Measurements from ENCODE around the gene ZNF674. TPM values are rescaled to one million over a fixed set of nuclear protein-coding genes. Genes with fewer than 3 reads are reported as not detected.

The ZNF674 gene
- 10.0 and 12.3 TPM in 2 replicates for total RNA-seq (2013; cell fraction: nucleolus; rRNA removed)
- 1.8 and 2.1 TPM in 2 replicates for total RNA-seq (2014; rRNA removed)
- total RNA-seq (2014; rRNA removed; fragmentation: Illumina TruSeq; extraction: Trizol) = 2.7 and 3.7 TPM in 2 replicates
- 2.7 and 3.3 TPM in 2 replicates for total RNA-seq (2021)
- polyA plus RNA-seq (2011; ENCODE audit: low read depth) = 1.2 TPM
- polyA plus RNA-seq (2011; rRNA removed) = 2.8 and 3.0 TPM in 2 replicates
- 1.8 and 2.1 TPM in 2 replicates for polyA plus RNA-seq (2011; cell fraction: cytosol; rRNA removed)
- 1.5 and 1.8 TPM in 2 replicates for polyA plus RNA-seq (2011; cell fraction: nucleus; rRNA removed)
- 1.3 and 1.7 TPM in 2 replicates for polyA plus RNA-seq (2012)
- polyA plus RNA-seq (2014; fragmentation: Illumina TruSeq; extraction: Trizol) = 1.8 and 2.1 TPM in 2 replicates
- 1 to 10 TPM; 1.0 to 1.2 TPM for polyA plus RNA-seq (2014; fragmentation: Nextera tagmentation; extraction: Ambion mirVana)
- 1.2 and 1.8 TPM in 2 replicates for polyA plus RNA-seq (2014; rRNA removed)
- polyA plus RNA-seq (2016; fragmentation: Nextera tagmentation; extraction: Ambion mirVana) = 1 to 10 TPM; 1.1 to 1.5 TPM
- 3.1 and 3.7 TPM in 2 replicates for polyA minus RNA-seq (2011; rRNA and poly(A)+ RNA removed)
- 1.8 TPM in 1 of 2 replicates, not detected in the other for polyA minus RNA-seq (2011; cell fraction: cytosol; rRNA and poly(A)+ RNA removed)
- 1.7 and 4.5 TPM in 2 replicates for polyA minus RNA-seq (2011; cell fraction: nucleus; rRNA and poly(A)+ RNA removed)
- percentile 51 among the genes with signal in this experiment for Bru-seq, nascent RNA
- percentile 51 among the genes with signal in this experiment for BruChase-seq, experiment 1, labeled RNA remaining after a 6-hour chase
- percentile 55 among the genes with signal in this experiment for BruChase-seq, experiment 2, labeled RNA remaining after a 2-hour chase
- long read RNA-seq, experiment 1, partial matches to known transcripts = 0 of 1 reads
- long read RNA-seq, experiment 1, other reads (novel, unspliced or antisense) = 1 of 1 reads
- long read RNA-seq, experiment 2, full-length matches to known transcripts = 2 of 3 reads
- long read RNA-seq, experiment 2, partial matches to known transcripts = 0 of 3 reads
- long read RNA-seq, experiment 2, other reads (novel, unspliced or antisense) = 1 of 3 reads

- Histone ChIP-seq H2AFZ (ENCODE audit: control insufficient read depth, low read depth, low read length) (peak within 1 kb of the TSS; percentile 51), H3K4me1 (ENCODE audit: control insufficient read depth, insufficient read depth, low read length) (peaks cover 4% of the 10 kb centered on the region; the same call in 1 of the 2 replicates), H3K27ac (ENCODE audit: control insufficient read depth, insufficient read depth) (peak within 1 kb of the TSS; percentile 86), H3K27me3 (replicated peaks in 1 of 2; ENCODE audit: control insufficient read depth in 2 of 2, insufficient read depth in 2 of 2, low read length in 1 of 2) (no peaks in the 10 kb centered on the region), H3K4me2 (ENCODE audit: control insufficient read depth, insufficient read depth) (peak within 1 kb of the TSS; percentile 60), H3K79me2 (ENCODE audit: control insufficient read depth, insufficient read depth, low read length) (peaks cover 27% of the 10 kb centered on the region), H3K4me3 (peak within 1 kb of the TSS; percentile 75), H4K20me1 (ENCODE audit: control insufficient read depth, insufficient read depth) (no peaks in the 10 kb centered on the region), H3K9ac (ENCODE audit: control insufficient read depth, insufficient read depth, low read length) (peak within 1 kb of the TSS; percentile 96), H3K36me3 (ENCODE audit: control insufficient read depth in 2 of 2, insufficient read depth in 2 of 2, low read length in 1 of 2) (peaks cover 0 to 4% of the 10 kb centered on the region in 2 experiments; a peak in 2 of 4 replicates), H3K9me3 (replicated peaks; ENCODE audit: control insufficient read depth, insufficient read depth, low read length) (no peaks in the 10 kb centered on the region; the same call in 2 of the 3 replicates)
- ChIA-PET POLR2A (no interaction called here), CTCF (no interaction called here), SMC1A (ENCODE audit: uncharacterized antibody, unreplicated experiment) (interaction anchor here (0.9 to 1.5 kb wide), 2 partner anchors 17 to 26 kb away, joined by 3 read pairs; no protein-coding TSS in a partner anchor), RAD21 (ENCODE audit: unreplicated experiment) (no interaction called here)
- intact Hi-C loops (cut with micrococcal nuclease; ENCODE audit: unreplicated experiment) = no loop called here
- 29% methylated on average over 57 of the region's 57 CpGs for WGBS (ENCODE audit: insufficient coverage, insufficient replicate concordance, low lambda C conversion rate, missing lambda C conversion rate)
- peak; percentile 75 for DNase-seq (ENCODE audit: low read depth, low spot score)
- in situ Hi-C loops (cut with MboI) = no loop called here
- TSS peak; percentile 87 for BruUV-seq (replicated peaks)
- FAIRE-seq = peak; percentile 44
- peak; percentile 91 for ATAC-seq
- TF ChIP-seq ZBTB40 (IDR thresholded peaks at IDR 0.05; ENCODE audit: borderline replicate concordance) = peak; percentile 57; the same call in 1 of the 2 replicates
- TF ChIP-seq SIN3A (IDR thresholded peaks at IDR 0.05; ENCODE audit: low read depth, low read length) = peak; percentile 74; the same call in 1 of the 2 replicates
- 0 out of 2 replicates have a peak, but pooled peaks have one; percentile 3 for TF ChIP-seq TCF3 (IDR thresholded peaks at IDR 0.05; ENCODE audit: borderline replicate concordance, insufficient read depth, low read depth, low read length)
- TF ChIP-seq E4F1 (IDR thresholded peaks at IDR 0.05; ENCODE audit: borderline replicate concordance, partially characterized antibody) = peak; percentile 12
- no peak for TF ChIP-seq SMAD1 (IDR thresholded peaks at IDR 0.05; ENCODE audit: low read depth, partially characterized antibody)
- no peak for TF ChIP-seq ATF3 (IDR thresholded peaks at IDR 0.05; ENCODE audit: borderline replicate concordance, extremely low read depth, low read depth, low read length)
- TF ChIP-seq NFYA (IDR thresholded peaks at IDR 0.05; ENCODE audit: borderline replicate concordance, low read depth, low read length) = no peak
- TF ChIP-seq RUNX3 (IDR thresholded peaks at IDR 0.05; ENCODE audit: low read length) = peak; percentile 54; the same call in 1 of the 2 replicates
- TF ChIP-seq NBN (IDR thresholded peaks at IDR 0.05) = peak; percentile 93
- peak; percentile 58; the same call in 1 of the 2 replicates for TF ChIP-seq POLR2AphosphoS2 (IDR thresholded peaks at IDR 0.05; ENCODE audit: low read depth, low read length)
- TF ChIP-seq HDAC2 (IDR thresholded peaks at IDR 0.05) = no peak
Observed at GRCh38 chrX:46545111-46546005, at the start of gene ZNF674. TSS of gene ZNF674 (minus strand) at chrX:46545421. CDS start at chrX:46542087, 3,334 bp downstream.

Measured in GM12878 (cell line).